Choroid plexus epithelial cell (primary cell): ENCODE measurements around the gene PCMT1.

Experiments used
- DNase-seq: peaks from one replicate; pipeline ENCODE4 v3.0.0-alpha.2; 2010; ENCODE audit warnings: low read depth
- H3K4me3 ChIP-seq: 2 replicates; pipeline ENCODE4 v1.5.1; 2011; ENCODE audit warnings: low read depth, mild to moderate bottlenecking, control low read depth, low read length, moderate library complexity
- CTCF ChIP-seq: conservative IDR thresholded peaks from 2 replicates; pipeline ENCODE4 v1.5.1; 2011; ENCODE audit warnings: low read depth, mild to moderate bottlenecking, control low read depth, inconsistent platforms, low read length, moderate library complexity

Gene PCMT1

DNA sequence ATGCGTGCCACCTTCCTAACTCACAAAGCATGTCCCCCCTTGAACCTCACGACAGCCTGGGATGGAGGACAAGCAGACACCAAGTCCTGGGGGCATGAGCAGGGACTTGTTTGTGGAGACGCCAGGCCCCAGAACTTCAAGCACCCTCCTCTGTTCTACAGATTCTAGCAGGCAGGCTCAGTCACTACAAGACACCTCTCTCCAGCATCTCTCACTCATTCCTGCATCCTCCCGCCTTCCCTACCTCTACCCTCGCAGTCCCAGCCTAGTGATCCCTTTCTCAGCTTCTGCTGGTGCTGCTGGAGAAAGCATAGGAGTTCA lies 110.9 kb downstream of the PCMT1 start:
- no peak for TF ChIP-seq CTCF
- no peak for DNase-seq
- no peak overlapping the region for H3K4me3 ChIP-seq
